ENCODE data around the gene STAT6. TPM values are rescaled to one million over a fixed set of nuclear protein-coding genes. Genes with fewer than 3 reads are reported as not detected.

STAT6 gene
- total RNA-seq, 1 donor from 2014 or later, result 178 TPM

DNA sequence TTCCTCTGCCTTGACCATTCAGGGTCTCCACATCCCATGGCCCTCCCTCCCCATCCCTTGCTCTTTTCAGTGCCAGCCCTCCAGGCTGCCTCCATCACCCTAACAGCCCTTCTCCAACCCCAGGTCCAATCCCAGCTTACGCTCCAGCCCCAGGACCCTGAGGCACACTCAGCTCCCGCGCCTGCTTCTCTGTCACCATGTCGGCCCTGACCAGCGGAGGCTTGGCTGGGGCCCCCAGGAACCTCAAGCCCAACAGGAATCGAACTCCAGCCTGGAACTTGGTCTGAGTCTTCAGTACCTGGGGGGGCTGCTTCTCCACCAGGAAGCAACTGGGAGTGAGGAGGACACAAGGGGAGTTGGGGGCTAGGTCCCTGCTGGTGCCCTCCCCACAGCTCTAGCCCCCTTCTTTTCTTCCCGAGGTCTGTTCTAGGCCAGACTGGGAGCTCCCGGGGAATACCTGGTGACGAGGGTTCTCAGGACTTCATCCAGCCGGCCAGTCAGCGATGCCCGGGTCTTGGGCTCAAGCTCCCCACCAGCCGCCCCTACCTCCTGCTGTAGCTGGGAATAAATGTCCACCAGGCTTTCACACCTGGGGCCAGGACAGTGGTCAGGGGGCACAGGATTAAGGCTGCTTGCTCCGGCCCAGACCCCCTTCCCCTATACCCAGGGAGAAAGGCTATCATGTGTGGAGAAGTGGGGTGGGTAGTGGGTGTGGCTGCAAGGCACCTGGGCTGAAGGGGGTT lies 6.0 kb downstream of the STAT6 start:
- intact Hi-C loops (cut with micrococcal nuclease), result no loop called here

DNA sequence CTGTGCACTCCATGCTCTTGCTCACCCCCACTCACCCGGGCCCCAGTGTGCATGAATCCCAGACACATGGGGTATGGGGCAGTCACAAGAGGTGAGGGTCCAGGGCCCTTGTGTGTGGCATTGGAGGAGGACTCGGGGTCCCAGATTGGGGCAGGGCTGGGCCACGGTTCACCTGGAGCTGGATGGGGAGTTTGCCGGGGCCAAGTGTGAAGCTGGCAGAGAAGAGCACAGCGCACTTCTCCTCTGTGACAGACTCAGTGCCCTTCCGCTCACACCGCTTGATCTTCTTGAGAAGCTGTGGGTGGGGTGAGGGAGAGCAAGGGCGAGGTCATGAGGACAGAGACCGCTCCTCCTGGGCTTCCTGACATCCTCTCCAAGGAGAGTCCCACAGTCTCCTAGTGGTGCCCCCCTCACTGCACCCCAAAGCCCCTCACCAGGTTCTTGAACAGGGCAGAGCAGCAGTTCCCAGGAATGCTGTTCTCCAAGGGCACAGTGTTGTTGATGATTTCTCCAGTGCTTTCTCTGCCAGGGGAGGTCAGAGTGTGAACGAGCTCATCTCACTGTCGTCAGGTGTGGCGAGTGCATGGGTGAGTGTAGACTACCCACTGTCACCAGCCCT lies 6.8 kb downstream of the STAT6 start:
- intact Hi-C loops (cut with micrococcal nuclease), result no loop called here

DNA sequence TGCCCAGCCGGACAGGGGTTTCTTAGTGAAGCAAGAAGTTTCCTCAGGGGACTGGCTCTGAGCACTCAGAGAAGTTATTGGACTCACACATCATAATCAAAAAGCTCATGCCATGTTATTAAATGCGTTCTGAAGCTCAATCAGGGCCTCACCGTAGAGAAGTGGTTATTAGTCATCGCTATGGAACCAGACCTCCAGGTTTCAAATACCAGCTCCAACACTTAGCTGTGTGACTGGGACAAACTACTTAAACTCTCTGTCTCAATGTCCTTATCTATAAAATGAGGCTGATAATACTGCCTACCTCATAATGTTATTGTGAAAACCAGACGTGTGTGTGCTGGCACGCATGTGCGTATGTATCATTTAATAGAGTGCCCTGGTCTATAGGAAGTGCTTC lies 7.3 kb downstream of the STAT6 start:
- intact Hi-C loops (cut with micrococcal nuclease), result no loop called here

DNA sequence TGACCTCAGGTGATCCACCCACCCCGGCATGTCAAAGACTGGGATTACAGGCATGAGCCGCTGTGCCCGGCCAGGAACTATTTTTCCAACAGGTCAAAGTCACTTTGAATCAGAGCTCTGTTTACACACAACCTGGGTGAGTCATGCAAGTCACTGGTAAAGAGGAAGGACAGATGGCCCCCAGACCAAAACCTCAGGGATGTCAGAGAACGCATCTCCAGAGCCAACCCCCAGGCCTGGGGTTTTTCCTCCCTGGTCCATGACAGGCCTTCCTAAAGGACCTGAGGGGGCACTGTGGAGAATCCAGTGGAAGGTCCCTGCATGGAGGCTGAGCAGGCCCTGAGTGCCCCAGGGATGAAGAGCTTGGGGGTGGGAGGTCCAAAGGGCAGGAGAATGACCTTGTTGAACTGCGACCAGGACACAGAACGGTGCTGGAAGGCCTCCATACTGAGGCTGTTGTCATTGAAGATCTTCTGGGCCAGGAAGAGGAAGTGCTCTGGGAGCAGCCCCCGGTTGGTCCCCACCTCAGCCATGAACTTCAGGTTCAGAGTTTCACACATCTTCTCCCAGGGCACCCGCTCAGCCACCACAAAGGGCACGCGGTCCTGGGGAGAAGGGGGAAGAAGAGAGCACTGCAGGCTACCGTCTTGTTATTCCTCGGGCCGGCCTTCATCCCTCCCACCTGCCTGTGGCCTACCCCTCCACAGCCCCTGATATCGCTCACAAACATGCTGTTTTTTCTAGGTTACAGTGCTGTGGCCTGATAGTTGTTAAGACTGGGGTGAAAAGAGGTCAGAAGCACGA lies 9.1 kb downstream of the STAT6 start:
- intact Hi-C loops (cut with micrococcal nuclease), result no loop called here

DNA sequence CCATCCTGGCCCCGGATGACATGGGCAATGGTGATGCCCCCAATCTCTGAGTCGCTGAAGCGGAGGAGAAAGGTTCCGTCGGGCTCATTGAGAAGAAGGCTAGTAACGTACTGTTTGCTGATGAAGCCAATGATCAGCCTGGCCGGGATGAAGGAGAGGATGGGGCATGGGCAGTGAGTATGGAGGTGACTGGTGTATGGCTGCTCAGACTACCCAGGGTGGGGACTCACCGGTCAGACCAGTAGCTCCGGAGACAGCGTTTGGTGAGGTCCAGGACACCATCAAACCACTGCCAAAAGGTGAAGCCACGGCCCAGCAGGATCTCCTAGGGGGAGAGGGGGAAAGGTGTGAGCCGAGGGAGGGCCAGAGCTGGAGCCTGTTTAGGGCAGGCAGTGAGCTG lies 11.4 kb downstream of the STAT6 start:
- intact Hi-C loops (cut with micrococcal nuclease), result no loop called here

DNA sequence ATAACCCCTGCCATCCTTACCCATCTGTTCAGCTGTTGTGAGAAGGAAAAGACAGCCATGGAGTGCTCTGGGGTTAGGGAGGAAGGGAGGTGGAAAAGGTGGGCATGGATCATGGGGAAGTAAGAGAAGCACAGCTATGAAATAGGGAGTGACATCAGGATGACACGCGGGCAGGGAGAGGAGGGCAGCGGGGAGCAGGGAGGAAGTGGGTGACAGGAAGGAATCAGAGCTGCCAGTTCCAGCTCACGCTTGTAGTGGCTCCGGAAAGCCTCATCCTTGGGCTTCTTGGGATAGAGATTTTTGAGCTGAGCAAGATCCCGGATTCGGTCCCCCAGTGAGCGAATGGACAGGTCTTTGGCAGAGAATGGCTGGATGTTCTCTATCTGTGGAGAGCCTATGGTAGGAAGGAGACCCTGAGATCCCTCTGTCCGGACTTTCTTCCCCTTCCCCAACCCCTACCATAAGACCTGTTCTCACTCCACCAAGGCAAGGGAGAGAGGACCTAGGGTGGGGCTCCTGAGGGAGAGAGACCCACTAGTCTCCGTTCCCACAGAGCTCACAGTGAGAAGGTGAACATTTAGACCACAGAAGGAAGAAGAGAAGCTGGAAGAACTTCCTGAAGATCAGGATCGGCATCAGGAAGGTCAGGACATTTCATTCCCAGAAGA lies 12.0 kb downstream of the STAT6 start:
- intact Hi-C loops (cut with micrococcal nuclease), result no loop called here

DNA sequence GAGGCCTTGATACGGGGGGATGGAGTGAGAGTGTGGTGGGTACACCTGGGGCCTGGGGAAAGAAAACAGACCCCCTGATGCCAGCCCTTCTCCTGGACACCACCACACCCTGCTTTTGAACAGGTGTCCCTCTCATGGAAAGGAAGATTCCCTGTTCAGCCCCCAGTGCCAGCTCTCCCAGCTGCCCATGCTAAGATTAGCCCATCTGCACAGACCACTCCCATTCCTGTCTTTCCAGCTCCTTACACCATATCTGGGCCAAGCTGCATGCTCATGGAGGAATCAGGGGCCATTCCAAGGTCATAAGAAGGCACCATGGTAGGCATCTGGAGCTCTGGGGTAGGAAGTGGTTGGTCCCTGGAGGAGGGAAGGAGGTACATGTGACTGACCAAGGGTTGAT lies 12.6 kb downstream of the STAT6 start:
- intact Hi-C loops (cut with micrococcal nuclease), result no loop called here

DNA sequence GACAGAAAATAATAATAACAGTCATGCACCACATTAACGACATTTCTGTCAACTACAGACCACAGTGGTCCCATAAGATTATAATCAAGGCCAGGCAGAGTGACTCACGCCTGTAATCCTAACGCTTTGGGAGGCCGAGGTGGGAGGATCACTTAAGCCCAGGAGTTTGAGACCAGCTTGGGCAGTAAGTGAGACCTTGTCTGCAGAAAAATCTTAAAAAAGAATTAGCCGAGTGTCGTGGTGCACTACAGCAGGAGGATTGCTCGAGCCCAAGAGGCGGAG lies 13.7 kb downstream of the STAT6 start:
- intact Hi-C loops (cut with micrococcal nuclease), result no loop called here

DNA sequence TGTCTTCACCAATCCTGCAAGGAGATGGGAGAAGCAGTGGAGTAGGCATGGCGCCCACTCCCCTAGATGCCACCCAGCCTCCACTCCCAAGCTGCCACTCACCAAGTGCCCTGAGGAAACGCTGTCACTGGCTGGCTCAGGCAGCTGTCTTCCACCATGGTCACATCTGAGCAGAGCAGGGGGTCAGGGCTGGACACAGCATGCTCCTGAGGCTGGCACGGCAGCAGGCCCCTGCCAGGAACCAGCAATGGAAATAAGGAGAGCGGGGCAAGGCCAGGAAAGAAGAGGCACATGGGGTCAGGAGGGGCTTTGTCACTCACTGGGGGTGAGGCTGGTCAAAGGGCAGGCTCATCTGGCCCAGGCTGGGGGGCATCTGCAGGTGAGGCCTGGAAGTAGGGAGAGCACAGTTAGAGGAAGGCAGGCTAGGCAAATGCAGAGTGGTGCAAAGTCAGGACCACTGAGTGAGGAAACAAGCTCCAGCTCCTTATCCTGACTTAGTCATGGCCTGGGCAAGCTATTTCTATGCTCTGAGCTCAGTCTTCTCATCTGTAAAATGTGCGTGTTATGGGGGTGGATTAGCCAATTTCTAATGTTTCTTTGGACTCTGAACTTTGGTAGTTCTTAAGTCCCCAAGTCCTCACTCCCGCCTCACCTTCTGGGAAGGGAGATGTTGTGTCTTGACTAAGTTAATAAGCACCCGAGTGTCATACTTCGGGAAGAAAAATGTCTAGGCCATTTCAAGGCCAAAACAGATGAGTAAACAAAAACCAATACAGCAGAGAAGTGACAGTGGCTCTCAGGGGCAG lies 14.2 kb downstream of the STAT6 start:
- intact Hi-C loops (cut with micrococcal nuclease), result no loop called here

DNA sequence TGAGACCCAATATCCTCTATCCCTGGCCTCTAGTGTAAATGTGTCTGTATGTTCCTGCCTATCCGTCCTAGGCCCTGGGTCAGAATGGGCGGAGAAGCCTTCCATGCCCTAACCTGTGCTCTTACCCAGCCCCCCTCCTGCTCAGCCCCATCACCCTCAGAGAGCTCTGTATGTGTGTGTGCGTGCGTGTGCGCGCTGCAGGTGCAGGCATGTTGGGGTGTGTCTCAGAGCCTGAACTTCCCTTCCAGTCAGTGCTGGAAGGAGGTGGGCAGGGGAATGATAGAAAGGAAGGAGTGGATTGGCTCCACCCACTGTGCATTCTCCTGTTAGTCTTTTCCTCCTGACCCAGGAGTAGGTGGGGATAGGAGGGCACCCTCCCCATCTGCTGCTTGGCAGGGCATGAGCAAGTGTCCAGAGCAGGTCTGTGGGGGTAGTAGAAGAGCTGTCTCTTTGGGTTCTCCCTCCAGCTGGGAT lies 15.0 kb downstream of the STAT6 start:
- intact Hi-C loops (cut with micrococcal nuclease), result no loop called here

DNA sequence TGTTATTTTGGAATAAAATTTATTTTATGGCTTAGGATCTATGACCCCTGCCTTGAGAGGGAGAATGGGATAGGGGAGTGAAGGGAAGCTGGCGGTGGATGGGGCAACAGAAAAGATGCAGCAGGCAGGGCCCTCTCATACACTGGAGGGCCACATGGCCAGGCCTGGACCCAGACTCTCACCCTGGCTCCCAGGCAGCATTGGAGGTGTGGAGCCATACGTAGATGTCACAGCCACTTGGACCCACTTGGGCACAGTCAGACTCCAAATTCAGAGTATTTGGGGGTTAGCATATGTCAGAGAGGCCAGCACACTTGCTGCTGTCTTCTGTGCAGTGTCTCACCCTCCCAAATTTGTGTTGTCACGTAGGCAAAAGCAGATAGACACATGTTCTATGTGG lies 15.7 kb downstream of the STAT6 start:
- intact Hi-C loops (cut with micrococcal nuclease), result no loop called here

DNA sequence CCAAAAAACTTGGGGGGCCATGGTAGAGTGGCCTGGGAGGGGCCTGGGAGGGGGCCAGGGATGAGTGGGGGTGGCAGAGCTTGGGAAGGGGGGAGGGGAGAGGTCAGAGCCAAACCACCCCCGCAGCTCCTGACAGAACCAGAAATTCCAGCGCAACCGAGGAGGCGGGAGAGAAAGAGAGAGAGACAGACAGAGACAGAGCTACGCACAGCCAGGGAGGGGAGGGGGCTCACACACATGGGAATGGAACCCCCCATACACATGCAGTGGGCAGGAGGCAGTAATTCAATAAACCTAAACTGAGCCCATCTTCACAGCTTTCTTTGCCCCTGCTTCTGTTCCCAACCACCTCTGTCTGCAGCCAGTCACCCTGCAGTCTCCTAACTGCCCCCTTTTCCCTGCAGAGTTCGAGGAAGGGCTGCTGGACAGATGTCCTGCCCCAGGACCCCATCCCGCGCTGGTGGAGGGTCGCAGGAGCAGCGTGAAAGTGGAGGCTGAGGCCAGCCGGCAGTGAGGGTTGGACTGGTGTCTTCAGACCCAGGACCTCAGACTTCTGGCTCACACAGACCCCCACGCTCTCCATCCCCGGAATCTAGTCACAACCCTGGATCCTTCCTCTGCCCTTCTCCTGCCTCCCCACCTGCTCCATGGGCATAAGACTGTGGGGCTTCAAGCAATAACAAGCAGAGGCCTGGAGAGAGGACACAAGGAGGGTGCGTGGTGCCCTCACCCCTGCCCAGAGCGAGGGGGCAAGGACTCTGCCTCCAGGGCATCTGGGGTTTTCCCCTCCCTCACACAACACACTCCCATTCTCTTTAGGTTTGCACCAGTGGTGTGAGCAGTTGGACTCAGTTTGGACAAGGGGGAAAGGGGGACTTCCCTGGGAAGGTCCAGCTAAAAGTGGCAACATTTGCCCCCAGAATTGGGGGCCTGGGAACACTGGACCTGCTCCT lies 16.7 kb downstream of the STAT6 start:
- intact Hi-C loops (cut with micrococcal nuclease), result no loop called here

DNA sequence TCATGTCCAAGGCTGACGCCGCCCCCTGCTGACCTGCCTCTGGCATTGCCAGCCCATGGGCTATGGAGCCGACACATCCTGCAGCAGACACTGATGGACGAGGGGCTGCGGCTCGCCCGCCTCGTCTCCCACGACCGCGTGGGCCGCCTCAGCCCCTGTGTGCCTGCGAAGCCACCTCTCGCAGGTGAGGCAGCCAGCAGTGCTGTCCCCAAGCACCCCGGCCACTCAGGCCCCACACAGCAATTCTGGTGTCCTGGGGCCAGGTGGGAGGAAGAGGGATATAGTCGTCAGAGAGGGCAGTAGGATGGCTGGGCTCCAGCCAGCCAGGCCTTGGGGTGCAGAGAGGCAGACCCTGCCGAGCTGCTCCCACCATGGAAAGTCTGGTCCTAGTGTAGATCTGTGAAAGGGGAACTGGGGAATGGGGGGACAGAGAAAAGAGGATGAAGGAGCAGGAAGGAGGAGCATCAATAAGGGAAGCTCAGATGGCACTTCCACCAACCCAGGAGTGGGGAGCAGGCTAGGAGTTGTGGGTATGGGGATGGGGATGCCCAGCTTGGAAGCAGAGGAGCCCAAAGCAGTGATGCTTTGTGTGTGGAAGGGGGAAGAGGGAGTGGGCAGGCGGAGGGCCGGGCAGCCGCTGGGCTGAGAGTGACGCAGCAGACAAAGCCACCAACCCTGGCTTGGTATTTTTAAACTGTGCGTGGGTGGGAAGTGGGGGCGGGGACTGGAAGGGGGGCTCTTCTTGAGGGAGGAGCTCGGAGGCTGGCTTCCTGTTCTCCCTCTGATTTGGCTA lies 17.6 kb downstream of the STAT6 start:
- intact Hi-C loops (cut with micrococcal nuclease), result loop anchor here (1.0 kb wide), 1 partner anchor 24 kb away; no protein-coding TSS in a partner anchor

DNA sequence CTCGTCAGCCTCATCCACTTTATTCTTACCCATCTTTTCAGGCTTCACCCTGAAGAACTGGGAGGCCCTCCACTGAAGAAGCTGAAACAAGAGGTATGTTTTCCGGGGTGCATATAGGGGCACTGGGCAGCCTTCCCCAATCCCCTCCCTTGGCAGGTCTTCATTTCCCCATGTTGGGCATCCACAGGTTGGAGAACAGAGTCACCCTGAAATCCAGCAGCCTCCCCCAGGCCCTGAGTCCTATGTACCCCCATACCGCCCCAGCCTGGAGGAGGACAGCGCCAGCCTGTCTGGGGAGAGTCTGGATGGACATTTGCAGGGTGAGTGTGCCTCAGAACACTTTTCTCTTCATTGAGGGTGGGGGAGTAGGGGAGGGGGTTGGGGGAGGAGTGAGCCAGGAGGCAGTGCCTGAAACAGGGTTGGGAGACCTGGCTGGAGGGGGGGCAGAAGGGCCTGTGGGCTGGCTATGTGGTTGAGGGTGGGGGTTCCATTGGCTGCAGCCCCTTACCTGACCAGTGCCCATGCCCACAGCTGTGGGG lies 18.2 kb downstream of the STAT6 start:
- intact Hi-C loops (cut with micrococcal nuclease), result loop anchor here (1.0 kb wide), 1 partner anchor 24 kb away; no protein-coding TSS in a partner anchor

DNA sequence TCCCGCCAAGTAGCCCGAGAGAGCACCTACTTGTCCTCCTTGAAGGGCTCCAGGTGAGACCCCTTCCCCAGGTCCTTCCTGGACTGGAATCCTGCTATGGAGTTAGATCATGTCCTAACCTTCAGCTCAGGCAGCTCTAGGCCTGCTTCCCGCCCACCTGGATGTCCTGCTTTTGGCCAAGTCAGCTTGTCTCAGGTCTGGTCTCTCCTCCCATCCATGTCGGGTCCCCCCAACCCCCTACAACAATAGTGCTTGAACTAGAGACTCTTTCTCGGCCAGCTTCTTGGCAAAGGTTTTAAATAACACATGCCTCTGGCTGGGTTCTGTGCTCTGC lies 18.7 kb downstream of the STAT6 start:
- intact Hi-C loops (cut with micrococcal nuclease), result no loop called here

DNA sequence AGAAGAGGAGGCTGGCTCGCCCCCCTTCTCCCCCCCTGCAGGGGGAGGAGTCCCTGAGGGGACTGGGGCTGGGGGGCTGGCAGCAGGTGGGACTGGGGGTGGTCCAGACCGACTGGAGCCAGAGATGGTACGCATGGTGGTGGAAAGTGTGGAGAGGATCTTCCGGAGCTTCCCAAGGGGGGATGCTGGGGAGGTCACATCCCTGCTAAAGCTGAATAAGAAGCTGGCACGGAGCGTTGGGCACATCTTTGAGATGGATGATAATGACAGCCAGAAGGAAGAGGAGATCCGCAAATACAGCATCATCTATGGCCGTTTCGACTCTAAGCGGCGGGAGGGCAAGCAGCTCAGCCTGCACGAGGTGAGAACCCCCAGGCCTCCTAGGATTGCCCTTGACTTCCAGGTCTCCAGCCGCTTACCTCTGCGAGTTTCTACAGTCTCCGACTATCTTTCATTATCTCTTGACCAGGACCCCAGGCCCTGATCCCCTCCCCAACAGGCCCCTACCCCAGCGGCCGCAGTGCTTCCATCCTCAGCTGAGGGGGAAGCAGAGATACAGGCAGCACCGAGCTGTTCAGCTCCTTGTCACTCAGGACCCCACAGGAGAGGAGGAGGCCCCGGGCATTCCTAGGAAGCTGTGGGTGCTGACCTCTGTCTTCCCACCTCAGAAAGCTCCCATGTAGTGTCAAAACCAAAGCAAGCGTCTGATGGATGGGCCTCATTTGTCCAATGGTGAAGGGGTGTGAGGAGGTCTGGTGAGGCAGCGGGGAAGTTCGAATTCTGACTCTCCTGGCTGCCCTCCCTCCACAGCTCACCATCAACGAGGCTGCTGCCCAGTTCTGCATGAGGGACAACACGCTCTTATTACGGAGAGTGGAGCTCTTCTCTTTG lies 19.3 kb downstream of the STAT6 start:
- intact Hi-C loops (cut with micrococcal nuclease), result no loop called here

DNA sequence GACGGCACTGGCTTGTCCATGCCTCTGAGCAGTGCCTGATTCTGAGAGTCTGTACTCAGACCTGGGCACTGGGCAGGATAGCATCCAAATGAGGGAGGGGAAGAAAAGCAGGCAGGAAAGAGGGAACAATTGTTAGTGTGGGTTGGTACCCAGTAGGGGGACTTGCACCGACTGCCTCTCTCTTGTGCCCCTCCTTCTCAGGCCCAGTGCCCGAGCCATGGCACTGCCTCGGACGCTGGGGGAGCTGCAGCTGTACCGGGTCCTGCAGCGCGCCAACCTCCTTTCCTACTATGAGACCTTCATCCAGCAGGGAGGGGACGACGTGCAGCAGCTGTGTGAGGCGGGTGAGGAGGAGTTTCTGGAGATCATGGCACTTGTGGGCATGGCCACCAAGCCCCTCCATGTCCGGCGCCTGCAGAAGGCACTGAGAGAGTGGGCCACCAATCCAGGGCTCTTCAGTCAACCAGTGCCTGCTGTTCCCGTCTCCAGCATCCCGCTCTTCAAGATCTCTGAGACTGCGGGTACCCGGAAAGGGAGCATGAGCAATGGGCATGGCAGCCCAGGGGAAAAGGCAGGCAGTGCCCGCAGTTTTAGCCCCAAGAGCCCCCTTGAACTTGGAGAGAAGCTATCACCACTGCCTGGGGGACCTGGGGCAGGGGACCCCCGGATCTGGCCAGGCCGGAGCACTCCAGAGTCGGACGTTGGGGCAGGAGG lies 20.1 kb downstream of the STAT6 start:
- intact Hi-C loops (cut with micrococcal nuclease), result no loop called here
